Small intestine (tissue), 7 donors: Measurements from ENCODE around the gene POLK. TPM values are rescaled to one million over a fixed set of nuclear protein-coding genes. Genes with fewer than 3 reads are reported as not detected.

Experiments used
- DNase-seq, 2 donors: peaks; one replicate each; pipeline versions ENCODE4 v3.0.0 to v3.0.0-alpha.2; 2013
- FAIRE-seq: peaks from 2 replicates; lab custom pipeline; 2012; peaks lifted over from hg19 to GRCh38; lab: Jason Lieb, UNC
- H3K27ac ChIP-seq, 3 donors: one replicate each; pipeline ENCODE4 v1.5.1; 2013; ENCODE audit warnings: low read length in 2 of 3, mild to moderate bottlenecking in 2 of 3, control low read depth in 1 of 3, inconsistent platforms in 1 of 3, low read depth in 1 of 3, moderate library complexity in 1 of 3
- H3K27me3 ChIP-seq, 3 donors: one replicate each; pipeline ENCODE4 v1.6.1; 2013; ENCODE audit warnings: low read length in 3 of 3, inconsistent platforms in 1 of 3; ENCODE audit not compliant: control insufficient read depth in 3 of 3, insufficient read depth in 3 of 3
- H3K36me3 ChIP-seq, 3 donors: one replicate each; pipeline ENCODE4 v1.6.1; 2013; ENCODE audit warnings: low read length in 3 of 3, inconsistent platforms in 1 of 3, low read depth in 1 of 3, mild to moderate bottlenecking in 1 of 3, moderate library complexity in 1 of 3; ENCODE audit not compliant: control insufficient read depth in 3 of 3, insufficient read depth in 2 of 3
- H3K4me1 ChIP-seq, 3 donors: one replicate each; pipeline ENCODE4 v1.6.1; 2013; ENCODE audit warnings: low read length in 2 of 3, inconsistent platforms in 1 of 3, low read depth in 1 of 3, mild to moderate bottlenecking in 1 of 3, moderate library complexity in 1 of 3; ENCODE audit not compliant: control insufficient read depth in 3 of 3, insufficient read depth in 2 of 3
- H3K4me3 ChIP-seq, 3 donors: one replicate each; pipeline ENCODE4 v1.5.1; 2013; ENCODE audit warnings: low read length in 3 of 3, control low read depth in 1 of 3, inconsistent platforms in 1 of 3, low read depth in 1 of 3, mild to moderate bottlenecking in 1 of 3, moderate library complexity in 1 of 3
- H3K9me3 ChIP-seq, 2 donors: one replicate each; pipeline ENCODE4 v1.6.1; 2013; ENCODE audit warnings: low read depth in 1 of 2, low read length in 1 of 2; ENCODE audit not compliant: control insufficient read depth in 2 of 2, insufficient read depth in 1 of 2
- WGBS, 3 donors: extraction: QIAGEN DNeasy Blood & Tissue Kit; methylation state at CpG; one replicate each; pipeline ENCODE4 v1.1.7; 2013; 5-methylcytosine and 5-hydroxymethylcytosine counted together
- polyA plus RNA-seq, 4 donors: library from polyadenylated mRNA; stranded (reverse) in 3 of 4; unstranded in 1 of 4; fragments of 200-250 nt in 3 of 4; fragments of 120-200 nt in 1 of 4; gene quantifications; one replicate each; pipeline versions ENCODE4 v1.2.1 to v1.2.3, GENCODE V29; 2013
- donor health status: healthy with polysubstance abuse.
- donor health status: control.
- donor health status: control.
- donor health status: Bipolar disorder and iron deficiency.
- donor health status: healthy.

Gene POLK
- polyA plus RNA-seq, 4 donors: 3.2 to 14.4 (median 4.6) TPM

DNA sequence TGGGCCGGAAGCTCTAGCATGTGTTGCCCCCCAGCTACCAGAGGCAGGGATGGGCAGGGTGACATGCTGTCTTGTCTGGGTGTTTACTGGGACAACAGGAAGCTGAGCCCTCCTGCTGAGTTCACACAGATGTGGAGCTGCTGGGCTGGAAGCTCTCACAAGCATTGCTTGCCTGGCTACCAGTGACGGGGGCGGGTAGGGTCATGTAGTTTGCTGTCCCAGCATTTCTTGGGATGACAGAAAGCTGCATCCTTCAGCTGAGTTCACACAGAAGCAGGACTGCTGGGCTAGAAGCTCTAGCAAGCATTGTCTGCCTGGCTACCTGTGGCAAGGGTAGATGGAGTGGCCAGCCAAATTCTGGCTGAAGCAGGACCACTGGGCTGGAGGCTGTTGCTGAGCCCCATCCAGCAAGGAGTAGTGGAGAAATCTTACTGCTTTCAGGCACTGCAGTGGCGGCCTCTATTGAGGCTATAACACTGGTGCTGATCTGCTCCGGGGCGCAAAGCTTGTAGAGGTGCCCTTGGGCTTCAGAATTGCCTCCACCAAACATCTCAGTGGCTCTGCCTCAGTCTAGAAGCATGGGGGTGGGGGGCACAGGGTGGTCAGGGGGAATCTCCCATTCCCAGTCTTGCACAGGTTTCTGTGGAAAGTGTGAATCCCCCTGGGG, 25.1 kb downstream of the POLK start:
- 92 to 97% (median 92%) methylated on average over 6 of the region's 6 CpGs for WGBS, 3 donors
- H3K27me3 ChIP-seq: no peaks in the 10 kb centered on the region
- no peak overlapping the region for H3K27ac ChIP-seq
- FAIRE-seq: no peak
- no peaks in the 10 kb centered on the region for H3K4me1 ChIP-seq
- peaks cover 0 to 12% of the 10 kb centered on the region in 2 donors for H3K9me3 ChIP-seq
- no peak overlapping the region for H3K4me3 ChIP-seq
- peaks cover 0 to 18% (median 0%) of the 10 kb centered on the region in 3 donors for H3K36me3 ChIP-seq
- DNase-seq: no peak

DNA sequence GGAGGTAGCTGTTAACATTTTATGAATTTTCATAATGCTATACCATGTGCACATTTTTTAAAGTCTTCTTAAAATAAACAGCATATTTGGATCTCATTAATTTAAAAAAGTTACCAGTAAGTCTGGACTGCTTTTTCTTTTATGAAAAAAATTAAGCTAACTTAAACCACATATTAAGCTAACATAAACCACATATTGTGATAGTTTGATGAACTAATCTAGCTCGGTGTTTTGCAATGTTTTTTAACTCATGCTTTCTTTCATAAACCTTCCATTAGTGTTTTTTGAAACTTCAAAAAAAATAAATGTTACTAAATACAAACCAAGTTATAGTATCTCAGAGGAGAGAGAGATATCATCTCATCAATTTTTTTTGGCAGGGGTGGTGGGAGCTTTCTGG, 26.5 kb downstream of the POLK start:
- FAIRE-seq: peak; percentile 33
- no peak for DNase-seq
- 58 to 88% (median 86%) methylated on average over 1 of the region's 1 CpG for WGBS, 3 donors

DNA sequence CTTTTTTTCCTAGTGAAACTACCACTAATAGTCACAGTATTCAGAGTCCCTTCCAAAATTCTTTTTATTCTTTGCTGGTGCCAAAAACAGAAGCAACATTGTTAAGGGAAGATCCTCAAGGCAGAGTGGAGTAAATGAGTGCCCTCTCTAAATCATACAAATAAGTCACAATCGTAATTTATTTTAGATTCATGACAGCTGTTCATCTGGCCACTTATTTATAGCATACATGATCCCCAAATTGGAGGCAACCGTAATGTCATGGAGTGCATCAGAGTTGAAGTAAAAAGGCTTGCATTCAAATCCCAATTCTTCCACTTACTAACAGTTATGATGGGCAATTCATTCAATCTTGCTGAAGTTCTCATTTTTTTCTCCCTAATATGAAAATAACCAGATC, 33.4 kb downstream of the POLK start:
- H3K4me3 ChIP-seq: no peak overlapping the region
- H3K27ac ChIP-seq: no peak overlapping the region
- FAIRE-seq (no peak), DNase-seq (no peak)
- peaks cover 0 to 13% (median 0%) of the 10 kb centered on the region in 3 donors for H3K36me3 ChIP-seq
- 82 to 90% (median 88%) methylated on average over 2 of the region's 2 CpGs for WGBS, 3 donors
- no peaks in the 10 kb centered on the region for H3K4me1 ChIP-seq
- H3K27me3 ChIP-seq: no peaks in the 10 kb centered on the region
- H3K9me3 ChIP-seq: no peaks in the 10 kb centered on the region

More for the DNA sequence above, 26.5 kb downstream of the POLK start:
- Histone ChIP-seq H3K4me1 (no peaks in the 10 kb centered on the region), H3K36me3 (peaks cover 0 to 18% (median 0%) of the 10 kb centered on the region in 3 donors), H3K9me3 (peaks cover 0 to 12% of the 10 kb centered on the region in 2 donors), H3K4me3 (no peak overlapping the region), H3K27me3 (no peaks in the 10 kb centered on the region), H3K27ac (no peak overlapping the region)

DNA sequence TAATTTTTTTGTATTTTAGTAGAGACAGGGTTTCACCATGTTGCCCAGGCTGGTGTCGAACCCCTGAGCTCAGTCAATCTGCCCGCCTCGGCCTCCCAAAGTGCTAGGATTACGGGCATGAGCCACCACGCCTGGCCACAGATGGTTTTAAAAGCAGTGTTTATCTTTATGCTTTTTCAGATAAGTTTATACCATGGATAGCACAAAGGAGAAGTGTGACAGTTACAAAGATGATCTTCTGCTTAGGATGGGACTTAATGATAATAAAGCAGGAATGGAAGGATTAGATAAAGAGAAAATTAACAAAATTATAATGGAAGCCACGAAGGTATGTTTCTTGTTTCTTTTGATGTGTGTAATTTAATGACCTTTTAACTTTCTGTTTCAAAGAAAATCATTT, 35.1 kb downstream of the POLK start:
- H3K4me1 ChIP-seq: no peaks in the 10 kb centered on the region
- no peaks in the 10 kb centered on the region for H3K27me3 ChIP-seq
- WGBS, 3 donors: 85 to 93% (median 86%) methylated on average over 6 of the region's 6 CpGs
- FAIRE-seq (no peak), DNase-seq (no peak)
- no peak overlapping the region for H3K4me3 ChIP-seq
- no peaks in the 10 kb centered on the region for H3K9me3 ChIP-seq
- H3K27ac ChIP-seq: no peak overlapping the region
- peaks cover 0 to 7% (median 0%) of the 10 kb centered on the region in 3 donors for H3K36me3 ChIP-seq

DNA sequence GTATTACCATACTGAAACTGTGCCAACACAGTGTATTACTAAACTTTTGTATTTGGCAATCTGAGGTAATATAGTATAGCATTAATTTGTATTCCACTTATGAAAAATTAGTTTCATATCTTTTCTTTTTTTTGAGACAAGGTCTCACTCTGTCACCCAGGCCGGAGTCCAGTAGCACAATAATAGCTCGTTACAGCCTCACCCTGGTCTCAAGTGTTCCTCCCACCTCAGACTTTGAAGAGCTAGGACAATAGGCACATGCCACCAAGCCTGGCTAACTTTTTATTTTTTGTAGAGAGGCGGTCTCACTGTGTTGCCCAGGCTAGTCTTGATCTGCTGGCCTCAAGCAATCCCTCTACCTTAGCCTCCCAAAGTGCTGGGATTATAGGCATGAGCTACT, 36.1 kb downstream of the POLK start:
- no peak for FAIRE-seq
- peak; percentile 23 to 37 for DNase-seq
- Histone ChIP-seq H3K27me3 (no peaks in the 10 kb centered on the region), H3K4me1 (no peaks in the 10 kb centered on the region), H3K36me3 (peaks cover 0 to 7% (median 0%) of the 10 kb centered on the region in 3 donors), H3K27ac (no peak overlapping the region), H3K9me3 (no peaks in the 10 kb centered on the region), H3K4me3 (no peak overlapping the region)
- WGBS, 3 donors: 42 to 76% (median 56%) methylated on average over 3 of the region's 3 CpGs

DNA sequence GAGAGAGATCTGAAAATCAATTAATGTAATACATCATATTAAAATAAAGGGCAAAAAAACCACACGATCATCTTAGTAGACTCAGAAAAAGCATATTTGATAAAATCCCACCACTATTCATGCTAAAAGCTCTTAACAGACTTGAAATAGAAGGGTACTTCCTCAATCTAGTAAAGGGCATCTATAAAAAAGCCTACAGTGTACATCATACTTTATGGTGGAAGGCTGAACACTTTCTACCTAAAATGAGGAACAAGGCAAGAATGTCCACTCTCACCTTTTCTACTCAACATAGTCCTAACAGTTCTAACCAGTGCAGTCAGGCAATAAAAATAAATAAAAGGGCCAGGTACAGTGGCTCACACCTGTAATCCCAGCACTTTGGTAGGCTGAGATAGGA, 38.9 kb downstream of the POLK start:
- H3K27ac ChIP-seq: no peak overlapping the region
- DNase-seq (no peak), FAIRE-seq (no peak)
- no peaks in the 10 kb centered on the region for H3K9me3 ChIP-seq
- H3K36me3 ChIP-seq: peaks cover 0 to 3% (median 0%) of the 10 kb centered on the region in 3 donors
- no peaks in the 10 kb centered on the region for H3K4me1 ChIP-seq
- H3K27me3 ChIP-seq: no peaks in the 10 kb centered on the region
- WGBS, 3 donors: 98 to 100% (median 100%) methylated on average over 1 of the region's 1 CpG
- no peak overlapping the region for H3K4me3 ChIP-seq

DNA sequence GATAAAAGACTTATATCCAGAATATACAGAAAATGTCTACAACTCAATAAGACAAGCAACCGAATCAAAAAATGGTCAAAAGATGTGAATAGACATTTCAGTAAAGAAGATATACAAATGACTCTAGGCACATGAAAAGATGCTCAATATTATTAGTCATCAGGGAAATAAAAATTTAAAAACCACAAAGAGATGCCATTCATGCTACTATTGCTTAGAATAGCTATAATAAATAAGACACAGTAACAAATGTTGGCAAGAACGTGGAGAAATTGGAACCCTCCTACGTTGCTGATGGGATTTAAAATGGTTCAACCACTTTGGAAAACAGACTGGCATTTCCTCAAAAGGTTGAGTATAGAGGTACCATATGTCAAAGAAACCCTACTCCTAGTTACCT, 39.8 kb downstream of the POLK start:
- DNase-seq (no peak), FAIRE-seq (no peak)
- no peaks in the 10 kb centered on the region for H3K9me3 ChIP-seq
- 90 to 98% (median 93%) methylated on average over 3 of the region's 3 CpGs for WGBS, 3 donors
- no peaks in the 10 kb centered on the region for H3K27me3 ChIP-seq
- H3K4me3 ChIP-seq: no peak overlapping the region
- H3K4me1 ChIP-seq: no peaks in the 10 kb centered on the region
- H3K27ac ChIP-seq: no peak overlapping the region
- H3K36me3 ChIP-seq: peaks cover 0 to 3% (median 0%) of the 10 kb centered on the region in 3 donors

DNA sequence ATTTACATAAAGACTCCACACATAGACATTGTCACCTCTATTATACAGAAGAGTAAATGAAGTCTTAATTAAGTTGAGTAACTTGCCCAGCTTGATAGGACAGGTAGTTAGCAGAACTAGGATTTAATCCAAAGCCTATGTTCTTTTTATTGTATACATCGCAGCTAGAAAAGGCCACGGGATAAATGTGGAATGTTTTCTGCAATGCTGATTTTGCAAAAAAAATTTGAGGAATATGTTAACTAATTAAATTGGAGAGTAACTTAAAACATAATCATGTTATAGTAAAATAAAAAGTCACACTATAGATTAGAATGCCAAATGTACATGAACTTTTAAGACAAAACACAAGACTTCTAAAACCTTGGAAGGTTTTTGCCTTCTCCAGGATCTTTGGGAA, 41.1 kb downstream of the POLK start:
- H3K27ac ChIP-seq: no peak overlapping the region
- no peak for FAIRE-seq

More for the DNA sequence above, 41.1 kb downstream of the POLK start:
- Histone ChIP-seq H3K9me3 (peaks cover 0 to 2% of the 10 kb centered on the region in 2 donors), H3K36me3 (peaks cover 0 to 4% (median 3%) of the 10 kb centered on the region in 3 donors), H3K4me1 (no peaks in the 10 kb centered on the region), H3K27me3 (no peaks in the 10 kb centered on the region), H3K4me3 (no peak overlapping the region)
- WGBS, 3 donors: 97 to 99% (median 99%) methylated on average over 2 of the region's 2 CpGs
- DNase-seq: no peak
